GM12878 (cell line): ENCODE measurements around the gene SPANXN2.

Experiments used
- CHD2 ChIP-seq: IDR thresholded peaks from 2 replicates; pipeline ENCODE4 v1.6.1; 2011; ENCODE audit warnings: low read depth, low read length, improper control_type of control experiment, borderline replicate concordance
- CREB1 ChIP-seq: IDR thresholded peaks from 2 replicates; pipeline ENCODE4 v1.6.1; 2012; ENCODE audit warnings: low read depth, mild to moderate bottlenecking, inconsistent platforms
- CREM ChIP-seq: IDR thresholded peaks from 2 replicates; pipeline ENCODE4 v1.6.1; 2014; ENCODE audit warnings: antibody characterized with exemption, low read depth
- FOXM1 ChIP-seq: IDR thresholded peaks from 2 replicates; pipeline ENCODE4 v1.6.1; 2012; ENCODE audit warnings: low read depth, mild to moderate bottlenecking, inconsistent platforms, low read length, moderate library complexity
- REST ChIP-seq: IDR thresholded peaks from 2 replicates; pipeline ENCODE4 v1.6.1; 2012; ENCODE audit warnings: mild to moderate bottlenecking, low read depth, low read length

- TF ChIP-seq CREB1 (no peak), FOXM1 (no peak), REST (no peak), CREM (no peak), CHD2 (no peak)
Observed at GRCh38 chrX:143701460-143701859, 19.1 kb downstream of the SPANXN2 start.
